Natural killer cell treated with Interleukin-12 subunit alpha and Interleukin-12 subunit beta and Interleukin-15 and Interleukin-18, amount 100 ng/mL, for 72 hours (primary cell): ENCODE measurements around the gene OR2V2. TPM values are rescaled to one million over a fixed set of nuclear protein-coding genes. Genes with fewer than 3 reads are reported as not detected.
"Not testable (repeated sequence)": the region's sequence is repeated elsewhere in the genome, so short reads cannot be mapped to it uniquely, and the experiment has no call there.

Experiments
- ATAC-seq, 2 donors: fragments of 150-1000 bp; cut with Tn5 transposase in 1 of 2; sonication (Bioruptor Pico), chemical (Tn5 transposase) in 1 of 2; 2 replicates each; pipeline ENCODE4 v1.10.0; 2021
- DNase-seq: peaks from one replicate; pipeline ENCODE4 v3.0.0; 2022; ENCODE audit warnings: low spot score
- H3K27ac Mint-ChIP-seq, 2 donors: 1 replicate in 1 of 2; 2 replicates in 1 of 2; pipeline ENCODE4 v1.8.0; 2022; ENCODE audit warnings: mixed read lengths in 2 of 2, mild to moderate bottlenecking in 1 of 2, moderate library complexity in 1 of 2
- H3K27me3 Mint-ChIP-seq, 2 donors: 1 replicate in 1 of 2; 2 replicates in 1 of 2; pipeline ENCODE4 v1.8.0; 2022; ENCODE audit warnings: mixed read lengths in 2 of 2
- H3K36me3 Mint-ChIP-seq: one replicate; pipeline ENCODE4 v1.8.0; 2022; ENCODE audit warnings: mixed read lengths
- H3K4me1 Mint-ChIP-seq, 2 donors: 1 replicate in 1 of 2; 2 replicates in 1 of 2; pipeline ENCODE4 v1.8.0; 2022; ENCODE audit warnings: low read depth in 2 of 2, mixed read lengths in 2 of 2, mild to moderate bottlenecking in 1 of 2
- H3K4me3 Mint-ChIP-seq: one replicate; pipeline ENCODE4 v1.8.0; 2022; ENCODE audit warnings: mixed read lengths
- H3K9me3 Mint-ChIP-seq: 2 replicates; pipeline ENCODE4 v1.8.0; 2022; ENCODE audit warnings: mixed read lengths
- total RNA-seq, 2 donors: library from RNA; stranded (reverse); gene quantifications; one replicate each; pipeline ENCODE4 v1.2.3, GENCODE V29; 2022

Gene OR2V2, protein sequence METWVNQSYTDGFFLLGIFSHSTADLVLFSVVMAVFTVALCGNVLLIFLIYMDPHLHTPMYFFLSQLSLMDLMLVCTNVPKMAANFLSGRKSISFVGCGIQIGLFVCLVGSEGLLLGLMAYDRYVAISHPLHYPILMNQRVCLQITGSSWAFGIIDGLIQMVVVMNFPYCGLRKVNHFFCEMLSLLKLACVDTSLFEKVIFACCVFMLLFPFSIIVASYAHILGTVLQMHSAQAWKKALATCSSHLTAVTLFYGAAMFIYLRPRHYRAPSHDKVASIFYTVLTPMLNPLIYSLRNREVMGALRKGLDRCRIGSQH
- total RNA-seq, result not detected

DNA sequence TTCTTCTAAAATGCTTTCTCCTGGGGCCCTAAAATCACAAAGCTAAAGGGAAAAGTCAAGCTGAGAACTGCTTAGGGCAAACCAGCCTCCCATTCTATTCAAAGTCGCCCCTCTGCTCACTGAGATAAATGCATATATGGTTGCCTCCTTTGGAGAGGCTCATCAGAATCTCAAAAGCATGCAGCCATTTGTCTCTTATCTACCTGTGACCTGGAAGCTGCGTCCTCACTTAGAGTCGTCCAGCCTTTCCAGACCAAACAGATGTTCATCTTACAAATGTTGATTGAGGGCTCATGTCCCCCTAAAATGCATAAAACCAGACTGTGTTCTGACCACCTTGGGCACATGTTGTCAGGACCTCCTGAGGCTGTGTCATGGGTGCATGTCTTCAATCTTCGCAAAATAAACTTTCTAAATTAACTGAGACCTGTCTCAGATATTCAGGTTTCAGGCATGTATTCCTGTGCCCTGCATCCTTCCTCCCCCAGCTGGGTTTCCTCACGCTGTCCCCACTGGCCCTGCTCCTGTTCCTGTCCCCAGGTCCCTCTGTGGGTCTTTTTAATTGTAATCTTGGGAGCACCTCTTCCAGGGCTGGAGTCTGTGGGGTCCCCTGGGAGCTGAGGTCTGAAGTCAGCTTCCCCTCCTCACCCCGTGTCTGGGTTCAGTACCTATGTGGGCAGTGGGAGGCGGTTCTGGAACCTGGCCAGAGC lies at the start of gene OR2V2:
OR2V2 (plus strand) TSS at position 660 of the 710 bp plus-strand sequence. CDS start 7,357 bp downstream, outside the sequence.
- not testable (repeated sequence) for H3K9me3 Mint-ChIP-seq, H3K36me3 Mint-ChIP-seq, H3K4me3 Mint-ChIP-seq, H3K27ac Mint-ChIP-seq, ATAC-seq, DNase-seq, H3K4me1 Mint-ChIP-seq
- H3K27me3 Mint-ChIP-seq, result peaks cover 44 to 55% of the 10 kb centered on the region in 2 donors

DNA sequence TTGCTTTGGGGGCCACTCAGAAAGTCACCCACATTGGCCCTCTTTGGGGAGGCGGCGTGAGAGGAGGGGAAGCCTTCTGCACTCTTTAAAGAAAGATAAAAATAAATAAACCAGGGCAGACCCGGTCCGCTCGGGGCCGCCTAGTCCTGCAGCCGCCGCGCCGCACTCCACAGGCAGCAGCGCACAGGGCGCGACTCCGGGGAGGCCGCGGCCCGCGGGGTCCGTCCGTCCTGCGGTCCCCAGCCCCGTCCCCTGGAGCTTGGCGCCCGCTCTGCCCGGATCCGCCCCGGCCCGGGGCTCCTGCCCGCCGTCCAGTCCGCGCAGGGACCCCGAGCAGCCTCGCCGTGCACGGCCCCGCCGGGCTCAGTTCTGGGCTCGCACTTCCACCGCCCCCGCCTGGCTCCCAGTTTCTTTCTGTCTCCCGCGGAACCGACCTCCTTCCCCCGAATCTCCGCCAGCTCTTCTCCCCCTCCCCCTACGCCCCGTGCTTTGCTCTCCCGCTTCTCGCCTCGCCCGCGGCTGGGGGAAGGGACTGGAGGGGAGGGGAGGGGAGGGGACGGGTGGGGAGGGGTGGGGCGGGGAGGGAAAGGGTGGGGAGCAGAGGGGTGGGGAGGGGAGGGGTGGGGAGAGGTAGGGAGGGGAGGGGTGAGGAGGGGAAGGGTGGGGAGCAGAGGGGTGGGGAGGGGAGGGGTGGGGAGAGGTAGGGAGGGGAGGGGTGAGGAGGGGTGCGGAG lies 49.5 kb upstream of the OR2V2 start:
- not testable (repeated sequence) for DNase-seq, H3K36me3 Mint-ChIP-seq, H3K4me3 Mint-ChIP-seq, H3K9me3 Mint-ChIP-seq, ATAC-seq, H3K27ac Mint-ChIP-seq, H3K4me1 Mint-ChIP-seq
- peaks cover 12 to 18% of the 10 kb centered on the region in 2 donors for H3K27me3 Mint-ChIP-seq

DNA sequence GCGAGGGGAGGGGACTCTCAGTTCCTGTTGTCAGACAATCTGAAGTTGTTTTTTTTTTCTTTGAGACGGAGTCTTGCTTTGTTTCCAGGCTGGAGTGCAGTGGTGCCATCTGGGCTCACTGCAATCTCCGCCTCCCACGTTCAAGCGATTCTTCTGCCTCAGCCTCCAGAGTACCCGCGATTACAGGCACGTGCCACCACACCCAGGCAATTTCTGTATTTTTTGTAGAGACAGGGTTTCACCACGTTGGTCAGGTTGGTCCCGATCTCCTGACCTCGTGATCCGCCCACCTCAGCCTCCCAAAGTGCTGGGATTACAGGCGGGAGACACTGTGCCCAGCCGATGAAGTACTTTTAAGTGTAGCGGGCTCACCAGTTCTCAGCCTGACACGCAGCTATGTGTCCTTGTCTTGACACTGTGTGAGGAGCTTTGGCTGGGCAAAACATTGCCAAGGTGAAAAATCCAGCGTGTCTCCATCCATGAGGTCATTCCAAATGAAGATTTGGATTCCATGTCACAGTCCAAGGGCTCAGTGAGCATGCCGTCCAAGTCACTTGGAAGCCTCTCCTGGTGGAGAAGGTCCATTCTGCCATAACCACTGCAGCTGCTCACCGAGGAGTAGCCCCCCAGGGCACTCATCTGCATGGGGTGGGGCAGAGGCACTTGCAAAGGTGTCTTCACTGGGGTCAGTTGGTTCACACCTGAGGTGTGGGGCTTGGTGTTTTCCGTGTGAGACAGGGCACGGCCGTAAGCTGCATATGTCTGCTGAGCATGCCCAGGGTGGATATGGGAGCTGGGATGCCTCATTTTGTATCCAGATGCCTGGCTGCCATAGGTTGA lies 48.4 kb upstream of the OR2V2 start:
- Mint-ChIP-seq H3K27ac (no peak overlapping the region), H3K36me3 (no peaks in the 10 kb centered on the region), H3K4me3 (no peak overlapping the region)

DNA sequence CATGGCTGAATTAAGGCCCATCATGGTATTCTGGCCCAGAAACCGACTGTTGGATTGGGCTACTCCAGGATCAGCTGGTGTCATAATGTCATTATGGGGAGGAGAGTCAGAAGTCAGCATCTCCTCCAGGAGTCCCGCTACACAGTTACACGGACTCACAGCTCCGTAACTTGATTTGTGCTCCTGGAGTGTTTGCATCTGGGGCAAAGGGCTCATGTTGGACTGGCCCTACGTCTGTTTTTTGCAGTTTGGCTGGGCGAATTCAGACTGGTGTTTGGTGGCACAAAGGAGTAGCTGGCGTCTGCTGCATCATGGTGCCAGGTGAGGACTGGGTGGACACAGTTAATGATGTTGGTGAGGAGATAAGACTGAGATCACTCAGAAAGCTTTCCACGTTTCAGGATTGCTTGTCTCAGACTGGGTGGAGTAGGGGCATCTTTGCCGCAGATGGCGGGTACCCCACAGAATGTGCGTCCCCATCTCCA lies 47.7 kb upstream of the OR2V2 start:
- no peak overlapping the region for H3K27ac Mint-ChIP-seq

More for the DNA sequence above, 48.4 kb upstream of the OR2V2 start:
- H3K9me3 Mint-ChIP-seq, result no peaks in the 10 kb centered on the region
- peaks cover 1 to 5% of the 10 kb centered on the region in 2 donors for H3K4me1 Mint-ChIP-seq
- no peak for ATAC-seq
- peaks cover 14 to 15% of the 10 kb centered on the region in 2 donors for H3K27me3 Mint-ChIP-seq
- DNase-seq, result no peak

DNA sequence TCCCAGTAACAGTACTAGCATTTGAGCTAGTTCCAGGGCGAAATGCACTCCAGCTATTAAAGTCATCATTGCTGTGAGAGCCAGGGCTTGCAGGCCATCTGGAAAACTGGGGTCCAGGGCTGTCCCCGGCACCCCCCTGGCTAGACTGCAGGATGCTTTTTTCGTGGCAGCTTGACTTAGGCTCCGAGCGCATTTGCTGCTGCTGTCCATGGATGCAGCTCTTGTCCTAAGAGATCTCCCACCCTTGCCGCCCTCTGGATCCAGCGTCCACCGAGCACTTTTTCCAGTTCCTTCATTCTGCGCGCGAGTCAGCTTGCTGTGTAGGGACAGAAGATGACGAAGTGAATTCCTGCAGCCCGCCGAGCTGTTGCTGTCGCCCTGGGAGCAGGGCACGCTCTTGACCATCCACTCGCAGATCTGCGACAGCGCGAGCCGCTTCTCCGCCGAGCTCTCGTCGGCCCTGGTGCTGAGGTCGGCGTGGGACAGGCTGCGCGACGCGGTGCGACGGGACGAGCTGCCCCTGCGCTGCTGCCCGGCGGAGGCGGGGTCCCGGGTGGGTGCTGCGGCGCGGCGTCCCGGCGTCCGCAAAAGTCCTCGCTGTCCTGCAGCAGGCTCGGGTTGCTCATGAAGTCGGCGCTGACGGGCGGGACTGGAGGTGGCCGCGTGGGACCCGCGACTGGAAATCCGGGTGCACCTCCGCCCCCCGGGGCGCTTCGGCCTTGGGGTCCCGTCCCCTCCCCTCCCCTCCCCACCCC lies 47.1 kb upstream of the OR2V2 start:
- H3K27ac Mint-ChIP-seq, result no peak overlapping the region
- no peaks in the 10 kb centered on the region for H3K9me3 Mint-ChIP-seq
- ATAC-seq, result no peak
- peaks cover 19 to 25% of the 10 kb centered on the region in 2 donors for H3K27me3 Mint-ChIP-seq
- H3K4me1 Mint-ChIP-seq, result peaks cover 6 to 9% of the 10 kb centered on the region in 2 donors
- no peak for DNase-seq
- H3K36me3 Mint-ChIP-seq, result no peaks in the 10 kb centered on the region
- H3K4me3 Mint-ChIP-seq, result no peak overlapping the region

More for the DNA sequence above, 47.7 kb upstream of the OR2V2 start:
- no peaks in the 10 kb centered on the region for H3K36me3 Mint-ChIP-seq
- DNase-seq (no peak), ATAC-seq (no peak)
- no peaks in the 10 kb centered on the region for H3K9me3 Mint-ChIP-seq
- peaks cover 20 to 22% of the 10 kb centered on the region in 2 donors for H3K27me3 Mint-ChIP-seq
- H3K4me3 Mint-ChIP-seq, result peak overlapping the region; percentile 38
- H3K4me1 Mint-ChIP-seq, result peaks cover 6 to 9% of the 10 kb centered on the region in 2 donors

DNA sequence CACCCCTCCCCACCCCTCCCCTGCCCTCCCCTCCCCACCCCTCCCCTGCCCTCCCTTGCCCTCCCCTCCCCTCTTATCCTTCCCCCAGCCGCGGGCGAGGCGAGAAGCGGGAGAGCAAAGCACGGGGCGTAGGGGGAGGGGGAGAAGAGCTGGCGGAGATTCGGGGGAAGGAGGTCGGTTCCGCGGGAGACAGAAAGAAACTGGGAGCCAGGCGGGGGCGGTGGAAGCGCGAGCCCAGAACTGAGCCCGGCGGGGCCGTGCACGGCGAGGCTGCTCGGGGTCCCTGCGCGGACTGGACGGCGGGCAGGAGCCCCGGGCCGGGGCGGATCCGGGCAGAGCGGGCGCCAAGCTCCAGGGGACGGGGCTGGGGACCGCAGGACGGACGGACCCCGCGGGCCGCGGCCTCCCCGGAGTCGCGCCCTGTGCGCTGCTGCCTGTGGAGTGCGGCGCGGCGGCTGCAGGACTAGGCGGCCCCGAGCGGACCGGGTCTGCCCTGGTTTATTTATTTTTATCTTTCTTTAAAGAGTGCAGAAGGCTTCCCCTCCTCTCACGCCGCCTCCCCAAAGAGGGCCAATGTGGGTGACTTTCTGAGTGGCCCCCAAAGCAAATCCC lies 46.2 kb upstream of the OR2V2 start:
- not testable (repeated sequence) for H3K9me3 Mint-ChIP-seq, H3K27ac Mint-ChIP-seq, DNase-seq, H3K36me3 Mint-ChIP-seq, H3K4me3 Mint-ChIP-seq, ATAC-seq, H3K4me1 Mint-ChIP-seq
- peaks cover 24 to 34% of the 10 kb centered on the region in 2 donors for H3K27me3 Mint-ChIP-seq

DNA sequence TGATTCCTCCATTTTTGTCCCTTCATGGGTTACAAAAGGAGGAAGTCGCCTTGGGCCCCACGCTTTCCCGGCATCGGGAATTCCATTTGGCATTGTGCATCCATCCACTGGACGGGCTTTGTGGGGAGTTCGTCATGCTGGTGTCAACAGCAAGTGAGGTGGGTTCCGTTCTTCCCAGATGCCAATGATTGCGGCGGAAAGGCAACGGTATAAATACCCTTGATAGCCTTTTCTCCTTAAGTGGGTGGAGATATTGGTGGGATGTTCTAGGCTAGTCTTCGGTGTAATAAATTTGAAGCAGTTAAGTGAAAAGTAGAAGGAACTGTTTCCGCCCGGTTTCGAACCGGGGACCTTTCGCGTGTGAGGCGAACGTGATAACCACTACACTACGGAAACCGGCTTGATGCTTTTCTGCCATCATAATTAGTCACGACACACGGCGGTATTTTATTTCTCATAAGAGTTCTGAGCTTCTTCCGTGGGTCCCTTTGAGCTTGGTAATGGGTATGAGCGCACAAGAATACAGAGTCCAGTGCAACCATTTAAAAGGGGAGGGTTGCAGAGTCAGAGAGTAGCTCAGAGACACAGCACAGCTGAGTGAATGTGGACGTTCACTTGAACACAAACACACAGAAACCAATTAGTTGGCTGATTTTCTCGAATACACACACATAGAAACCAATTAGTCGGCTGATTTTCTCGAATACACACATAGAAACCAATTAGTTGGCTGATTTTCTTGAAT lies 45.3 kb upstream of the OR2V2 start:
- not testable (repeated sequence) for H3K9me3 Mint-ChIP-seq, H3K27ac Mint-ChIP-seq, DNase-seq, H3K36me3 Mint-ChIP-seq, H3K4me3 Mint-ChIP-seq, H3K4me1 Mint-ChIP-seq
- H3K27me3 Mint-ChIP-seq, result peaks cover 25 to 39% of the 10 kb centered on the region in 2 donors
- peak; percentile 61 to 76 for ATAC-seq

DNA sequence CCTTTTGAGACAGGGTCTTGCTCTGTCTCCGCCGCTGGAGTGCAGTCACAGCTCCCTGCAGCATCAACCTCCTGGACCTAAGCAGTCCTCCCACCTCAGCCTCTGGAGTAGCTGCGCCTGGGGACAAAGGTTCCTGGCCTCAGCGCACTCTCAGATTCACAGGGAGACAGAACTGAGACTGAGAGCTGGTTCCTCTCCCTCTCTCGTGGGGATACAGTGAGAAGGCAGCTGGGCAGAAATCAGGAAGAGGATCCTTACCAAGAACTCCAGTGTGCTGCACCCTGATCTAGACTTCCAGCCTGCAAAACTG lies 43.2 kb upstream of the OR2V2 start:
- DNase-seq, H3K9me3 Mint-ChIP-seq, H3K36me3 Mint-ChIP-seq, ATAC-seq, H3K4me1 Mint-ChIP-seq, H3K27ac Mint-ChIP-seq: not testable (repeated sequence)
- Mint-ChIP-seq H3K4me3 (peak overlapping the region; percentile 73), H3K27me3 (peaks cover 28 to 46% of the 10 kb centered on the region in 2 donors)

DNA sequence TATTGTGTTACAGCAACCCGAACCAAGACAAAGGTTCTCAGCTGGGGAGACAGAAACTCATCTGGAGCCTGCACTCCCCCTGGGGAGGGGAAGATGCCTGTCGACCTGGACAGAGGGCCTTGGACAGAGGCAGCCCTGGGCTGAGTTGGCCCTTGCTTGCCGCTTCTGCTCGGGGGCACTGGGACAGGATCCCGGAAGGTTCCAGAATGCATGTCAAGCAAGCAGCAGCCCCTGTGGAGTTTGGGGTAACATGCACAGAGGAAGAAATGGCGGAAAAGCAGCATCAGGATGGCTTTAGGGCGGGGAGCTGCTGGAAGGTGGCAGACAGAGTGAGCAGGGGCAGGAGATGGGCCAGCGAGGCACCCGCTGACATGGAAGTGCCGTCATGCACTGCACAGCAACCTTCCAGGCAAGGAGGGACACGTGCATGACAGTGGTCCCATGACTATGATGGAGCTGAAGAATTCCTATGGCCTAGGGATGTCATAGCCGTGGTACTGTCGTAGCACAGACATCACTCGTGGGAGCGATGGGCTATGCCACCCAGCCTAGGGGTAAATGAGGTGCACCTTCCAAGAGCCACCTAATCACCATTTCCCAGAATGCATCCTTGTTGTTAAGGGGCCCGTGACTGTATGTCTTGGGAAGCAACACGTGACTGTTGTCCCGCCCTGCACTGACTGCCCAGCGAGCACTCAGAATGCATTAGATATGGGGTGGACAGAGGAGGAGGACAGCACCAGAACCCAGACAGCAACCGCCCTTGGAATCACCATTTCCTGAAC lies 42.6 kb upstream of the OR2V2 start:
- not testable (repeated sequence) for H3K27ac Mint-ChIP-seq, H3K9me3 Mint-ChIP-seq, H3K4me3 Mint-ChIP-seq, H3K36me3 Mint-ChIP-seq, ATAC-seq, DNase-seq, H3K4me1 Mint-ChIP-seq
- peaks cover 26 to 40% of the 10 kb centered on the region in 2 donors for H3K27me3 Mint-ChIP-seq

DNA sequence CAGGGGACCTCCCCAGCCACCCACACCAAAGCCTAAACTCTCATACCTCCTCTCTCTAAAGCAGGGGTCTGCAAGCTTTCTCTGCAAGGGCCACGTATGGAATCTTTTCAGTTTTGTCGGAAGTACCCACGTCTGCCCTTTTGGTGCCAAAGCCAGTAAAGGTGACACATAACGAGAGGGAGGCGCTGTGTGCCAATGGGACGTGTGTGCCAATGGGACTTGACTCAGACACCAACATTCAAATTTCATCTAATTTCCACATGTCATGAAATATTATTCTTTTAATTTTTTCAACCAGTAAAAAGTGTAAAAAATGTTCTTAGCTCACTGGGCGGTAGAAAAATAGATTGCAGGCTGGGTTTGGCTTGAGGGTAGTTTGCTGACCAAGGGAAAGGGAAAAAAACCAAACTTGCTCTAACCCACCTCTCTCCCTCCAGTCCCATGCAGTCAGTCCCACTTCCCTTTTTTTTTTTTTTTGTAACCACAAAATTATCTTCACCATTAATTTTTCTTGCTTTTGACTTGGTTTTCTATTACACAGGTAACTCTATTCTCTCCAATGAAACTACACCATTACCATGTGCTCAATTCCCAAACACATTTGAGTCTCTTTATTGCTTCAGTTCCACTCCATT lies 41.9 kb upstream of the OR2V2 start:
- no peak overlapping the region for H3K27ac Mint-ChIP-seq
- H3K27me3 Mint-ChIP-seq, result peaks cover 25 to 42% of the 10 kb centered on the region in 2 donors
- DNase-seq (no peak), ATAC-seq (no peak)
- no peaks in the 10 kb centered on the region for H3K9me3 Mint-ChIP-seq
- H3K4me3 Mint-ChIP-seq, result no peak overlapping the region
- no peaks in the 10 kb centered on the region for H3K36me3 Mint-ChIP-seq
- H3K4me1 Mint-ChIP-seq, result peaks cover 4 to 6% of the 10 kb centered on the region in 2 donors

DNA sequence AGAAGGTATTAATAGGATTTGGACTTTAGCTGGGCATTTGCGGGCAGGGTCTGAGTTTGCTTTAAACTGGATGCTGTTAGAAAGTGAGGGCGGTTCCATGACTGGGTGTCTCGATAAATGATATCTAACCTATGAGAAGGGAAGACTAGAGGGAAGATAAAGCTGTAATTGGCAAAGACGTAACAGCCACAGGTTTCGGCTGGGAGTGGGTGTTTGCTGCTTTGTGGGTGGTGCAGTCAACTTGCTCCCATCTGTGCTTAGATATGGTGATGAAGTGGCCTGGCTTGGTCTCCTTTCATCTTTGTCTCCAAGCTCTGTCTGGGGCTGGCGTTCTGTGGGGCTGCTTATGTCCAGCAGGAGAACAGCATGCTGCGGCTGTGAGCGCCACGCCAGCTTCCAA lies 39.7 kb upstream of the OR2V2 start:
- Mint-ChIP-seq H3K36me3 (no peaks in the 10 kb centered on the region), H3K9me3 (no peaks in the 10 kb centered on the region), H3K27ac (no peak overlapping the region), H3K4me1 (peaks cover 4 to 6% of the 10 kb centered on the region in 2 donors), H3K27me3 (peaks cover 33 to 49% of the 10 kb centered on the region in 2 donors), H3K4me3 (no peak overlapping the region)
- DNase-seq, result no peak
- ATAC-seq, result no peak
